ENCODE data around the gene ZNF165. TPM values are rescaled to one million over a fixed set of nuclear protein-coding genes. Genes with fewer than 3 reads are reported as not detected.

ZNF165 gene
- total RNA-seq, 3 donors from 2014 or later, result 0.16 to 3.1 (median 2.0) TPM

DNA sequence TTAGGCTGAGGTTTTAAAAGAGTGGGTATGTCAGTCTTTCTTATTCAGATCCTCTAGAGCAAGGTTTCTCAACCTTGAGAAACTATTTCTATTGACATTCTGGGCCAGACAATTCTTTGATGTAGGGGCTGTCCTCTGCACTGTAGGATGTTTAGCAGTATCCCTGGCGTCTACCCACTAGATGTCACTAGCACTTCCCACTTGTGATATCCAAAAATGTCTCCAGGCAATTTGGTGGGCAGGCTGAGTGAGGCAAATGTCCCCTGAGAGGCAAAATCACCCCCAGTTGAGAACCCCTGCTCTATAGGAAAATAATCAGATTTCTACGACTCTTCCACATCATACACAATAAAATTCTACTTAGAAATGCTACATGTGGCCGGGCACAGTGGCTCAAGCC lies 53.6 kb downstream of the ZNF165 start:
- no peaks in the 10 kb centered on the region for H3K9me3 ChIP-seq
- TF ChIP-seq POLR2A (IDR thresholded peaks at IDR 0.05) (no peak), POLR2AphosphoS5 (IDR thresholded peaks at IDR 0.05) (no peak)
- TF ChIP-seq, protein P1, sequence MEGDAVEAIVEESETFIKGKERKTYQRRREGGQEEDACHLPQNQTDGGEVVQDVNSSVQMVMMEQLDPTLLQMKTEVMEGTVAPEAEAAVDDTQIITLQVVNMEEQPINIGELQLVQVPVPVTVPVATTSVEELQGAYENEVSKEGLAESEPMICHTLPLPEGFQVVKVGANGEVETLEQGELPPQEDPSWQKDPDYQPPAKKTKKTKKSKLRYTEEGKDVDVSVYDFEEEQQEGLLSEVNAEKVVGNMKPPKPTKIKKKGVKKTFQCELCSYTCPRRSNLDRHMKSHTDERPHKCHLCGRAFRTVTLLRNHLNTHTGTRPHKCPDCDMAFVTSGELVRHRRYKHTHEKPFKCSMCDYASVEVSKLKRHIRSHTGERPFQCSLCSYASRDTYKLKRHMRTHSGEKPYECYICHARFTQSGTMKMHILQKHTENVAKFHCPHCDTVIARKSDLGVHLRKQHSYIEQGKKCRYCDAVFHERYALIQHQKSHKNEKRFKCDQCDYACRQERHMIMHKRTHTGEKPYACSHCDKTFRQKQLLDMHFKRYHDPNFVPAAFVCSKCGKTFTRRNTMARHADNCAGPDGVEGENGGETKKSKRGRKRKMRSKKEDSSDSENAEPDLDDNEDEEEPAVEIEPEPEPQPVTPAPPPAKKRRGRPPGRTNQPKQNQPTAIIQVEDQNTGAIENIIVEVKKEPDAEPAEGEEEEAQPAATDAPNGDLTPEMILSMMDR (IDR thresholded peaks at IDR 0.05), result no peak
- no peaks in the 10 kb centered on the region for H3K36me3 ChIP-seq
- no peaks in the 10 kb centered on the region for H3K27me3 ChIP-seq
- peaks cover 0 to 4% of the 10 kb centered on the region in 2 donors for H3K4me1 ChIP-seq
- DNase-seq (ENCODE audit: low spot score in 2 of 2), result no peak
- no peak overlapping the region for H3K27ac ChIP-seq
- H3K4me3 ChIP-seq, result no peak overlapping the region
- intact Hi-C loops (cut with DNase I; ENCODE audit: low total_unique reads), result no loop called here

DNA sequence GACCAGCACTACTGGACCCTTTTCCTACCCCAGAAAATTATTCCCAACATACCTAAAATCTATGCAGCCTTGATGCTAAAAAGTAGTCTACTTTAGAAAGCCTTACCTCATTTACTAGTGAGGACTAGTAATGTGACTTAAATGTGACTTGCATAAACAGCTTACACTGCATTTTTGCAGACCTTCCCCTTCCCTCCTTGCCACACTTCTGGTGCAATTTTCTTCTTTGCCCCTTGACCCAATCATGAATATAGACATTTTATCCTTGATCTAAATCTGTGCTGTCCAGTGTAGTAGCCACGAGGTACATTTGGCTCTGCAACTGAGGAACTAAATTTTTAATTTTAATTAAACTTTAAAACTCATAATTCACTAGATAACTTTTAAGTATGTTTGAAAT lies 54.3 kb downstream of the ZNF165 start:
- H3K4me1 ChIP-seq, result peaks cover 0 to 4% of the 10 kb centered on the region in 2 donors

DNA sequence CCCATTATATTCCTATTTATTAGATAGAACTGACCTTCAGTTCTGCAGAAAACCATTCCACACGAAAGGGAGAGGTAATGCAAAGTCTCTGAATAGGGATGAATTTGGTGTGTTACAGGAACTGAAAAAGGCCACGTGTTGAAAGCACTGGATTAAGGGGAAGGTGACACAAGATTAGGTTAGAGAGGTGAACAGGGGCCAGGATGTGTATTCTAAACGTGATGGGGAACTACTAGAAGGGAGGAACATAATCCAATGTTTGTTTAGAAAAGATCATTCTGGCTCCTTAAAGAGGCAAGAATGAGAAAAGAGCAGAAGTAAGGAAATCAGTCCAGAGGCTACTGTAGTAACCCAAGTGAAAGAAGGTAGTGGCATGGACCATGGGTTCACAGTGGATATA lies 55.0 kb downstream of the ZNF165 start:
- Histone ChIP-seq H3K27ac (no peak overlapping the region), H3K4me1 (peaks cover 0 to 4% of the 10 kb centered on the region in 2 donors), H3K9me3 (no peaks in the 10 kb centered on the region), H3K36me3 (no peaks in the 10 kb centered on the region), H3K27me3 (no peaks in the 10 kb centered on the region), H3K4me3 (no peak overlapping the region)
- intact Hi-C loops (cut with DNase I; ENCODE audit: low total_unique reads), result loop anchor here (5.0 kb wide), 1 partner anchor 742 kb away; no protein-coding TSS in a partner anchor
- no peak for TF ChIP-seq POLR2AphosphoS5 (IDR thresholded peaks at IDR 0.05)
- no peak for TF ChIP-seq POLR2A (IDR thresholded peaks at IDR 0.05)
- TF ChIP-seq, protein P1 (IDR thresholded peaks at IDR 0.05), result no peak
- DNase-seq (ENCODE audit: low spot score in 2 of 2), result no peak

More for the DNA sequence above, 54.3 kb downstream of the ZNF165 start:
- intact Hi-C loops (cut with DNase I; ENCODE audit: low total_unique reads), result loop anchor here (5.0 kb wide), 1 partner anchor 743 kb away; no protein-coding TSS in a partner anchor
- H3K4me3 ChIP-seq, result no peak overlapping the region
- H3K36me3 ChIP-seq, result no peaks in the 10 kb centered on the region
- H3K27me3 ChIP-seq, result no peaks in the 10 kb centered on the region
- TF ChIP-seq POLR2AphosphoS5 (IDR thresholded peaks at IDR 0.05) (no peak), POLR2A (IDR thresholded peaks at IDR 0.05) (no peak)
- TF ChIP-seq, protein P1 (IDR thresholded peaks at IDR 0.05), result no peak
- no peaks in the 10 kb centered on the region for H3K9me3 ChIP-seq
- no peak overlapping the region for H3K27ac ChIP-seq
- DNase-seq (ENCODE audit: low spot score in 2 of 2), result no peak

GRCh38 chr6:28136585-28137504 lies 56.5 kb downstream of the ZNF165 start:
- DNase-seq (ENCODE audit: low spot score in 2 of 2), result peak; percentile 77 to 86
- Histone ChIP-seq H3K9me3 (no peaks in the 10 kb centered on the region), H3K27me3 (no peaks in the 10 kb centered on the region), H3K4me3 (peak overlapping the region; percentile 81 to 88 (median 86)), H3K36me3 (no peaks in the 10 kb centered on the region), H3K4me1 (peaks cover 0 to 4% of the 10 kb centered on the region in 2 donors), H3K27ac (peak overlapping the region; percentile 92 to 95)
- peak; percentile 74 to 86 (median 81) for TF ChIP-seq POLR2AphosphoS5 (IDR thresholded peaks at IDR 0.05)
- no peak for TF ChIP-seq POLR2A (IDR thresholded peaks at IDR 0.05)
- intact Hi-C loops (cut with DNase I; ENCODE audit: low total_unique reads), result loop anchor here (5.0 kb wide), 1 partner anchor 740 kb away; no protein-coding TSS in a partner anchor

DNA sequence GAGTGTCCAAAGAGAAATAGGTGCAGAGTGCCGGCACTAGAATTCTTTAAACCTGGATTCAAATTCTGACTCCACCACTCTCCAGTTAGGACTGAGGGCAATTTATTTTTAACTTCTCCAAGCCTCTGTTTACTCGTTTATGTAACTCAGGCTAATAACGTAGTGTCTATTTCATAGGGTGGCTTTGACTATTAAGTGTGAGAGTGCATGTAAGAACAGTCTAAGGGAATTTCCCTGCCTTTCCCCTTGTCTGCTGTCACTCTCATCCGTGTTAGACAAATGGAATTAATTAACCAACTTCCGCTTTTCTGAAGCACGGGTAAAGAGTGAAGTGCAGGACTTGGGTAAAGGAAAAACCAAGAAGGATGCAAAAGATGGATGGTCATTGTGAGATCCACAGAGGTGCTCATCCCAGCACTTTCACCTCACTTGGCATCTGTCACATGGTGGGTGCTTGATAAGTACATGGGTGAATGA lies 57.2 kb downstream of the ZNF165 start:
- H3K9me3 ChIP-seq, result no peaks in the 10 kb centered on the region
- peak overlapping the region; percentile 92 to 95 for H3K27ac ChIP-seq
- TF ChIP-seq POLR2A (IDR thresholded peaks at IDR 0.05) (no peak), POLR2AphosphoS5 (IDR thresholded peaks at IDR 0.05) (no peak)
- TF ChIP-seq, protein P1 (IDR thresholded peaks at IDR 0.05), result no peak
- H3K4me3 ChIP-seq, result peak overlapping the region; percentile 81 to 88 (median 86)
- H3K4me1 ChIP-seq, result peaks cover 0 to 5% of the 10 kb centered on the region in 2 donors
- H3K27me3 ChIP-seq, result no peaks in the 10 kb centered on the region
- no peak for DNase-seq (ENCODE audit: low spot score in 2 of 2)
- H3K36me3 ChIP-seq, result no peaks in the 10 kb centered on the region
- intact Hi-C loops (cut with DNase I; ENCODE audit: low total_unique reads), result loop anchor here (5.0 kb wide), 1 partner anchor 740 kb away; no protein-coding TSS in a partner anchor

Other genes starting within 250 kb of the ZNF165 start
- not detected for gene OR2B2, start 168.2 kb upstream of the ZNF165 start, total RNA-seq
- not detected for gene OR2B6, start 123.3 kb upstream of the ZNF165 start, total RNA-seq
- 1 to 10 TPM; 2.7 to 9.8 (median 9.7) TPM for gene ZSCAN16, start 44.0 kb downstream of the ZNF165 start, total RNA-seq
- gene ZKSCAN8, start 61.3 kb downstream of the ZNF165 start, total RNA-seq, result 10 to 100 TPM; 21.9 to 33.8 (median 22.9) TPM
- 10 to 100 TPM in 2 of 3 donors, 1 to 10 TPM in 1; 9.0 to 19.3 (median 19.3) TPM for gene ZSCAN9, start 144.7 kb downstream of the ZNF165 start, total RNA-seq
- gene ZKSCAN4, start 171.7 kb downstream of the ZNF165 start, total RNA-seq, result 1 to 10 TPM; 2.4 to 7.2 (median 5.9) TPM
- 1 to 10 TPM; 1.6 to 2.9 (median 2.3) TPM for gene NKAPL, start 178.7 kb downstream of the ZNF165 start, total RNA-seq
- 10 to 100 TPM; 13.8 to 31.1 (median 25.8) TPM for gene ZSCAN26, start 186.6 kb downstream of the ZNF165 start, total RNA-seq
- 1 to 10 TPM; 4.2 to 5.9 (median 4.6) TPM for gene PGBD1, start 201.0 kb downstream of the ZNF165 start, total RNA-seq

Measured in breast epithelium (tissue), 4 donors.